Hepatocyte (in vitro differentiated cells): Measurements from ENCODE around the gene HS1BP3.

Experiments used
- EZH2phosphoT487 ChIP-seq: fragments of 200-600 bp; sonication (generic); IDR thresholded peaks from one replicate; pipeline ENCODE4 v1.6.1; 2018; ENCODE audit warnings: antibody characterized with exemption, mild to moderate bottlenecking, low read depth, moderate library complexity; ENCODE audit not compliant: unreplicated experiment, severe bottlenecking
- TF ChIP-seq, protein P1 (sequence below): fragments of 200-600 bp; sonication (generic); IDR thresholded peaks from 2 replicates; pipeline ENCODE4 v1.5.1; 2016; ENCODE audit warnings: antibody characterized with exemption, mild to moderate bottlenecking; ENCODE audit not compliant: poor library complexity

DNA sequence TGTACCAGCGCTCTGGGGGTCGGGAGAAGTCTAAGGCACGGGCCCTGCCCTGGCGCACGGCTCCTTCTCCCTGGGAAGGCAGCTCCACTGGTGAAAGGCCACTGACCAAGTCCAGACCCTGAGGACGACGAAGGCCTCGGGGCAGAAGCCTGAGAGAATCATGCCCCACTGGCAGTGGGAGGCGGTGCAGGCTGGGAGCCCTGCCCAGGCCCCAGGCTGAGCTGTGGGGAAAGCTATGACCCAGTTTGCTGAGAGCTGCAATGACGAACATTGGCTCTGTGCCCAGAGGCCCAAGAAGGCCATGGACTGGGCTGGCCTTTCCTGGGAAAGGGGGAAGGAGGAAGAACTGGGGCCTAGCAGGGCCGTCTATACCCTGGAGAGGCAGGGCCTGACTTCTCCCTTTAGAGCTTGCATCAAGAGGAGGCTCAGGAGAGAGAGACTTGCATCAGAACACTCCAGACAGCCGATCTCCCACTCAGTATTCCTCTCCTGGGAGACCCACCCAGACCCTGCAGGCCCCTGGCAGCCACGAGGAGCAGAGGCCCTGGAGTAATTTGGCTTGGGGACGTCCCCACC is 32.9 kb downstream of the HS1BP3 start:
- TF ChIP-seq, protein P1, sequence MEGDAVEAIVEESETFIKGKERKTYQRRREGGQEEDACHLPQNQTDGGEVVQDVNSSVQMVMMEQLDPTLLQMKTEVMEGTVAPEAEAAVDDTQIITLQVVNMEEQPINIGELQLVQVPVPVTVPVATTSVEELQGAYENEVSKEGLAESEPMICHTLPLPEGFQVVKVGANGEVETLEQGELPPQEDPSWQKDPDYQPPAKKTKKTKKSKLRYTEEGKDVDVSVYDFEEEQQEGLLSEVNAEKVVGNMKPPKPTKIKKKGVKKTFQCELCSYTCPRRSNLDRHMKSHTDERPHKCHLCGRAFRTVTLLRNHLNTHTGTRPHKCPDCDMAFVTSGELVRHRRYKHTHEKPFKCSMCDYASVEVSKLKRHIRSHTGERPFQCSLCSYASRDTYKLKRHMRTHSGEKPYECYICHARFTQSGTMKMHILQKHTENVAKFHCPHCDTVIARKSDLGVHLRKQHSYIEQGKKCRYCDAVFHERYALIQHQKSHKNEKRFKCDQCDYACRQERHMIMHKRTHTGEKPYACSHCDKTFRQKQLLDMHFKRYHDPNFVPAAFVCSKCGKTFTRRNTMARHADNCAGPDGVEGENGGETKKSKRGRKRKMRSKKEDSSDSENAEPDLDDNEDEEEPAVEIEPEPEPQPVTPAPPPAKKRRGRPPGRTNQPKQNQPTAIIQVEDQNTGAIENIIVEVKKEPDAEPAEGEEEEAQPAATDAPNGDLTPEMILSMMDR: peak; percentile 4
- no peak for TF ChIP-seq EZH2phosphoT487
